Immature natural killer cell (primary cell): ENCODE measurements around the gene RABEPK. TPM values are rescaled to one million over a fixed set of nuclear protein-coding genes. Genes with fewer than 3 reads are reported as not detected.
"Not testable (repeated sequence)": the region's sequence is repeated elsewhere in the genome, so short reads cannot be mapped to it uniquely, and the experiment has no call there.

Experiments used
- DNase-seq, 3 donors: peaks; one replicate each; pipeline ENCODE4 v3.0.0; 2022; ENCODE audit warnings: mixed read lengths in 1 of 3
- H3K27ac Mint-ChIP-seq, 6 donors: one replicate each; pipeline ENCODE4 v1.8.0; 2020; ENCODE audit warnings: mixed read lengths in 6 of 6, mild to moderate bottlenecking in 5 of 6, inconsistent platforms in 4 of 6, moderate library complexity in 3 of 6
- H3K27me3 Mint-ChIP-seq, 3 donors: one replicate each; pipeline ENCODE4 v1.8.0; 2020 to 2021; ENCODE audit warnings: low read depth in 3 of 3, mild to moderate bottlenecking in 3 of 3, mixed read lengths in 3 of 3, moderate library complexity in 3 of 3, inconsistent platforms in 1 of 3
- H3K36me3 Mint-ChIP-seq, 3 donors: one replicate each; pipeline ENCODE4 v1.8.0; 2020; ENCODE audit warnings: mixed read lengths in 3 of 3, inconsistent platforms in 2 of 3, mild to moderate bottlenecking in 2 of 3
- H3K4me1 Mint-ChIP-seq, 2 donors: one replicate each; pipeline ENCODE4 v1.8.0; 2020; ENCODE audit warnings: inconsistent platforms in 2 of 2, mild to moderate bottlenecking in 2 of 2, mixed read lengths in 2 of 2, moderate library complexity in 1 of 2
- H3K4me3 Mint-ChIP-seq, 5 donors: one replicate each; pipeline ENCODE4 v1.8.0; 2020; ENCODE audit warnings: mild to moderate bottlenecking in 5 of 5, mixed read lengths in 5 of 5, inconsistent platforms in 3 of 5, moderate library complexity in 3 of 5
- H3K9me3 Mint-ChIP-seq, 6 donors: one replicate each; pipeline ENCODE4 v1.8.0; 2020; ENCODE audit warnings: mild to moderate bottlenecking in 6 of 6, mixed read lengths in 6 of 6, inconsistent platforms in 4 of 6, moderate library complexity in 3 of 6
- polyA plus RNA-seq, 3 donors: library from polyadenylated mRNA; unstranded; fragments of 300-500 nt; fragmentation: Illumina TruSeq; gene quantifications; one replicate each; pipeline ENCODE4 v1.2.3, GENCODE V29; 2021

The RABEPK gene
- polyA plus RNA-seq, 3 donors from 2014 or later: 23.6 to 44.1 (median 28.2) TPM

DNA sequence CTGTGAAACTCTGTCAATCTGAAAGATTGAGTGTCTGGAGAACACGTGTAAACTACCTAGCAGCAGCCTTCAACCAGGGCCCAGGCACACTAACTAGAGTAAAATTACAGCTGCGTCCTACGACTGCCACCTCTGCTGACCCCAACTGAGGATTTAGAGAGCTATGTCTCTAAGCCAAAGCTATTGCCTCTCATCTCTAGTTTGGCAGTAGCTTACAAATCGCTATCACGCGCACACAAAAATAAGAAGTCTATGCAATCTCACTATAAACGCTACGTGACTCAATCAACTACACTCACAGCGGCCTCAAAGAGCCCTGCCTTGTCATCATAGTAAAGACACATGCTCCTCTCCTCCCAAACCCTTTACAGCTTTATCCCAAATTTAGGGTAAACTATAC lies 19.5 kb upstream of the RABEPK start:
- no peaks in the 10 kb centered on the region for H3K36me3 Mint-ChIP-seq

DNA sequence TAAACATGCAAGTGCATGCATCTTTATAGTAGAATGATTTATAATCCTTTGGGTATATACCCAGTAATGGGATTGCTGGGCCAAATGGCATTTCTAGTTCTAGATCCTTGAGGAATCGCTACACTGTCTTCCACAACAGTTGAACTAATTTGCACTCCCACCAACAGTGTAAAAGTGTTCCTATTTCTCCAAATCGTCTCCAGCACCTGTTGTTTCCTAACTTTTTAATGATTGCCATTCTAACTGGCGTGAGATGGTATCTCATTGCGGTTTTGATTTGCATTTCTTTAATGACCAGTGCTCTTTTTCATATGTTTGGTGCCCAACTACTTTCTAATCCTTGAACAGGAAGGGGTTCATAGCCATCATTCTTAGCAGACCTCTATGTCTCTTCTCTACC lies 18.6 kb upstream of the RABEPK start:
- not testable (repeated sequence) for DNase-seq, H3K36me3 Mint-ChIP-seq, H3K9me3 Mint-ChIP-seq, H3K27ac Mint-ChIP-seq, H3K27me3 Mint-ChIP-seq, H3K4me3 Mint-ChIP-seq
- peaks cover 68 to 86% of the 10 kb centered on the region in 2 donors for H3K4me1 Mint-ChIP-seq

More for the DNA sequence above, 19.5 kb upstream of the RABEPK start:
- H3K4me3 Mint-ChIP-seq: no peak overlapping the region
- peaks cover 0 to 2% (median 0%) of the 10 kb centered on the region in 3 donors for H3K27me3 Mint-ChIP-seq
- no peaks in the 10 kb centered on the region for H3K9me3 Mint-ChIP-seq
- DNase-seq: no peak
- no peak overlapping the region for H3K27ac Mint-ChIP-seq
- peaks cover 72 to 91% of the 10 kb centered on the region in 2 donors for H3K4me1 Mint-ChIP-seq

DNA sequence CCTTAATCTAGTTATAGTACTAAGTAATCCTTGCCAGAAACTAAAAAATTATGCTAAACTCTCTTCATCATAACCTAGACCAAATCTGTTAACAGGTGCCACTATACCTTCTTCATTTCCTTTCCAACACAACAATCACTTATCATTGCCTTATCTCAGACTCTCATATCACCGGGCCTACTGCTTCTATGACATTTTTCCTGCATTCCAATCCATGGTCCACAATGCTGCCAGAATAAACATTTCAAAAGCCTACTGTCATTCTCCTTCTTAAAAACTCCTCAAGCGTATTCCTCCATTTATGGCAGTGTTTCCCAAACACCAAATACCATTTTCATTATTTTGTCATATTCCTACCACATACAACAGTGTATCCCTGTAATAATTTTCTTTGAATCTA lies 17.3 kb upstream of the RABEPK start:
- H3K4me1 Mint-ChIP-seq: peaks cover 73 to 86% of the 10 kb centered on the region in 2 donors
- no peaks in the 10 kb centered on the region for H3K9me3 Mint-ChIP-seq
- H3K36me3 Mint-ChIP-seq: no peaks in the 10 kb centered on the region

DNA sequence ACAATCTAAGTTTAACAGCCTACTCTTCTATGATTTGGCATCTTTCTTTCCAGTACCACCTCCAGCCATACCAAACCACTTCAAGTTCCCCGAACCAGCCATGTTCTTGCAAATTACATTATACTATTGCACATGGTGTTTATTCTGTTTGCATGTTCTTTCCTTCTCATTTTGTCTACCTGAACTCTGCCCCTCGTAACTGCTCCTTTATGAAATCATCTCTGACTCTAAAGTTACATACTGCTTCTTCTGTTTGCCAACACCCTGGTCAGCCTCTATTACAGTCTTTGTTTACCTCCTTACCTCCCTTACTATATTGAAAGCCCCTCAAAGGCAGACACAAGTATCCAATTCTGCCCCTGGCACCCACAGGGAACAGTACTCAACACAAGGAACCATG lies 16.8 kb upstream of the RABEPK start:
- peaks cover 73 to 83% of the 10 kb centered on the region in 2 donors for H3K4me1 Mint-ChIP-seq
- no peak for DNase-seq
- H3K36me3 Mint-ChIP-seq: no peaks in the 10 kb centered on the region
- H3K27ac Mint-ChIP-seq: peak overlapping the region in 3 of 6 donors; percentile 3 to 43 (median 32)
- no peaks in the 10 kb centered on the region for H3K9me3 Mint-ChIP-seq
- peaks cover 0 to 2% (median 0%) of the 10 kb centered on the region in 3 donors for H3K27me3 Mint-ChIP-seq
- no peak overlapping the region for H3K4me3 Mint-ChIP-seq

More for the DNA sequence above, 17.3 kb upstream of the RABEPK start:
- Mint-ChIP-seq H3K4me3 (no peak overlapping the region), H3K27ac (peak overlapping the region in 3 of 6 donors; percentile 1 to 8 (median 4)), H3K27me3 (peaks cover 0 to 2% (median 0%) of the 10 kb centered on the region in 3 donors)
- DNase-seq: no peak

DNA sequence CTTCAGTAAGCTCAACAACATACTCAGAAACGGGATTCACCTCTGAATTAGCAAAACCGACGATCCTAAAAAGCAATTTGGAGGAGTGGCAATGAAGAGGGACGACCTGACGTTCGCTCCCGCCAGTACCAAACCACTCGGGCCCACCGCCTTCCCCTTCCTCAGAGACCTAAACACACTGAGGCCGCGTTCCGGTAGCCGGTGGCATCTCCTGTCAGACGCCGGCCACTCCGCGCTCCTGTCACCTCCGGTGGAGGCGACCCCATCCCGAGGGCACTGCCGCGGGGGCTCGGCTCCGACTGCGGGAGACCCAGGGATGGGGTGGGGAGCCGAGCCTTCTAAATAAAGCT lies 11.4 kb upstream of the RABEPK start:
- DNase-seq: peak in 2 of 3 donors; percentile 39 to 48
- Mint-ChIP-seq H3K4me3 (peak overlapping the region; percentile 92 to 97 (median 96)), H3K4me1 (peaks cover 42 to 43% of the 10 kb centered on the region in 2 donors), H3K27ac (peak overlapping the region; percentile 80 to 96 (median 92)), H3K36me3 (no peaks in the 10 kb centered on the region), H3K27me3 (peaks cover 0 to 4% (median 2%) of the 10 kb centered on the region in 3 donors), H3K9me3 (no peaks in the 10 kb centered on the region)

DNA sequence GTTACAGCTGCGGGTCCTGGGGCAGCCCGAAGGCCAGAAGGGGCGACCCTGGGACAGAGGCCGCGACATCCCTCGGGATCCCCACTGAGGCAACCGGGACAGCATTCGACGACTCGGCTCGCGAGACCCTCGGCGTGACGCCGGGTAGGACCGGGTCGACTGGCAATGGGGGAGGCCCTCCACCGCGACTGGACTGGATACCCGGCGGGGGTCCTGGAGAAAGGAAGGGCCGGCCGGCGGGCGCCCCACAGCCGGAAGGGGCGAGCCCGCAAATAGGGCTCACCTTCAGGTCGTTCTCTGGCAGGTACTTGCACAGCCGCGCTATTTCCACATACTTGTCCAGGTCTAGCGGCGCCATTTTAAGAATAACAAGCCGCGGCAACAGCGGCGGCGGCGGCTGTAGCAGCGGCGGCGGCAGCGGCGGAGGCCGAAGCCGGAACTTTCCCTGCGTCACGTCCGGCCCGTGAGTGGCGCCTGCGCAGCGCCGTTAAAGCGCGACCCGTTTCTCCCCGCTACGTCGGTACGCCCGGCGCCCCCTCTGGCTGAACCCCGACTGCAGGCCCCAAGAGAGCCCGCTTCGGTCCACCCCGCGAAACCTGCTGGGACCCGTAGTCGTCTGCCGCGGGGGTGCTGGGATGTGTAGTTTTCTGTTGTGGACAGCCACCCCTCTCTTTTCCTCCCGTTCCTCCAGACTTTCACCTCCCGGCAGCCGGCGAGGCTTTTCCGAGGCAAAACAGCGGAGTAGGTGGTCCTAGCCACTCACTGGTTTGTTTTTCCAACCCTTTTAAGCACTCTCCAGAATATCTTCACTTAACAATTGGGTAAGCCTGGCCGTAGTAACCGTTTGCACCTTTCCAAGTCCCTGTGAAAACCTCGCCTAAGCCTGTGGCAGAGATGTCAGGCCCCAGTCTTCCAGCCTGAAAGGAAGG lies 10.7 kb upstream of the RABEPK start, which contains the start of gene PPP6C:
TSS of gene PPP6C (minus strand) at position 443 of the 929 bp plus-strand sequence. CDS start at position 358, 85 bp downstream.
- peak within 1 kb of the TSS; percentile 92 to 97 (median 96) for H3K4me3 Mint-ChIP-seq
- peaks cover 0 to 4% (median 2%) of the 10 kb centered on the region in 3 donors for H3K27me3 Mint-ChIP-seq
- peak; percentile 96 for DNase-seq
- no peaks in the 10 kb centered on the region for H3K36me3 Mint-ChIP-seq
- peaks cover 36 to 41% of the 10 kb centered on the region in 2 donors for H3K4me1 Mint-ChIP-seq
- no peaks in the 10 kb centered on the region for H3K9me3 Mint-ChIP-seq
- H3K27ac Mint-ChIP-seq: peak within 1 kb of the TSS; percentile 80 to 96 (median 92)

DNA sequence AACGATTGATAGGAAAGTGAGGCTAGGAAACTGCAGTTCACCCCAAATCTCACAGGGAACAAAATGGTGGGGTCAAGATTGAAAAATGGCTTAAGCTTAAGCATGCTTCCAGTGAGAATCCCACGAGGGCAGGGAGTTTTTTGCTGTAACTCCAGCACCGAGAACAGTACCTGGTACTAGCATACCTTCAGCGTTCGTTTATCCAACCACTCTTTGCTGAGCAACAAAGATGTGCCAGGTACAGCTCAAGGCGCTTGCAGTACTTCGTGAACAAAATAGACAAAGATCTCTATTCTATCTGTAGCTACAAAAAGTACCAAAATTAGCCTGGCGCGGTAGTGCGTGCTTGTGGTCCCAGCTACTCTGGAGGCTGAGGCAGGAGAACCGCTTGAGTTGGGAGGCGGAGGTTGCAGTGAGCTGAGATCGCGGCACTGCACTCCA lies 10.0 kb upstream of the RABEPK start:
- Mint-ChIP-seq H3K27me3 (peaks cover 0 to 4% (median 2%) of the 10 kb centered on the region in 3 donors), H3K9me3 (no peaks in the 10 kb centered on the region), H3K36me3 (no peaks in the 10 kb centered on the region), H3K4me1 (peaks cover 30 to 36% of the 10 kb centered on the region in 2 donors), H3K4me3 (peak overlapping the region; percentile 92 to 97 (median 96)), H3K27ac (peak overlapping the region; percentile 80 to 96 (median 92))
- DNase-seq: peak in 1 of 3 donors; percentile 10

DNA sequence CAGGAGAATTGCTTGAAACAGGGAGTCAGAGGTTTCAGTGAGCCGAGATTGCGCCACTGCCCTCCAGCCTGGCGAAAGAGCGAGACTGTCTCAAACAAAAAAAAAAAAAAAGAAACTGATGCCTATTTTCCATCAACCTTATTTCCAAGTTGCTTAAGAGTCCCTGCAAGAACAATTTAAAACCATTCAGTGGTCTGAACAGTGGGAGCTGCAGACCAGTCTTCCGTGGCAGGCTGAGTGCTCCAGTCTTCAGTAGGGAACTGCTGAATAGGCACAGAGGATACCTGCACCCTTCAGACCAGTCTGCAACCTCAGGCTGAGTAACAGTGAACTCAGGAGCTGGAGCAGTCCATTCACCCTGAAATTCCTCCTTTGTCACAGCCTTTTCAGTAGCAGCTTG lies 5.9 kb upstream of the RABEPK start:
- not testable (repeated sequence) for H3K27ac Mint-ChIP-seq, H3K36me3 Mint-ChIP-seq, DNase-seq, H3K4me3 Mint-ChIP-seq, H3K27me3 Mint-ChIP-seq, H3K9me3 Mint-ChIP-seq
- peaks cover 11 to 14% of the 10 kb centered on the region in 2 donors for H3K4me1 Mint-ChIP-seq

DNA sequence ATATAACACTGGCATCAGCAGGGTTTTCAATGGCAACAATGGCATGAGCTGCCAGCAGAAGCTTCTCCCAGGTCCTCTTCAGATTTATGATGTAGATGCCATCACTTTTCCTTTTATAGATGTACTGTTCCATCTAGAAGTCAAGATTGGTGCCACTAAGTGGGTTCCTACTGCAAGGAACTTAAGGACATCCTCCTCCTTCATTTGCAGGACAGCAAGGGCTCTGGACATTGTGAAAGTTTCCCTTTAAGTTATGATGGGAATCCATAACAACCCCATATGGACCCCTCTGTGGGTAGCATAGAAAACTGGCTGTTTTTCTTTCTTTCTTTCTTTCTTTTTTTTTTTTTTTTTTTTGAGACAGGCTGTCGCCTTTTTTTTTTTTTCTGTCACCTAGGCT lies 4.8 kb upstream of the RABEPK start:
- not testable (repeated sequence) for H3K4me3 Mint-ChIP-seq, H3K4me1 Mint-ChIP-seq, H3K27me3 Mint-ChIP-seq, DNase-seq, H3K36me3 Mint-ChIP-seq, H3K9me3 Mint-ChIP-seq, H3K27ac Mint-ChIP-seq

DNA sequence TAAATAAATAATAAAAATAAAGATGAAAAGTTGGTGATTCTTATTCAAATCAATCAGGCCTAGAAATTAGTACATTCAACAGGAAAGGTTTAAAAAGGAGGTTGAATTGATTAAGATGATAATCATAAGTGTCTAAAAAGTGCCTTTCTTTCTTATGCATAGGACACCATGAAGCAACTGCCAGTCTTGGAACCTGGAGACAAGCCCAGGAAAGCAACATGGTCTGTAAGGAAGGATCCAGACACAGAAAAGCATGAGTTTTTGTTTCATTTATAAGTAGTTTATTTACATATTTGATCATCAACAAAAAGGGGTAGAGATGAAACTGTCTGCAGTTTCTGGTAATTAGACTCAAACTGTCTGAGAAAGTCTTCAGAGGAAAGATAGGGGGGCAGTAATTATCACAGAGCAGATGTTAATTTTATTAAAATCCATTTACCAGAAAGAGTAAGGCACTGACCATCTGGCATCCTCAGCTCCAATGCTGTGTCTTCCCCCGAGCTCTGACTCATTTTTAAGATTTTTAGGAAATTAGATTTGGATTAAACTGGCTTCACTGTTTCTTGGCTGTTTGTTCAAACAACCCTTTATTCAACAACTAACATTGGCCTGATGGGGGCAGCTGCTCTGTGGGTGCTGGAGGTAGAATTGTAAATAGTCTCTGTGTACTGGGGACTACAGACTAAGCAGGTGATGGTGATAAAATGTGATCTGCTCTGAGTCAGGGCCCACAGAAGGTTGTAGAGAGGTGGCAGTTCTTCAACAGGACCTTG lies 2.7 kb downstream of the RABEPK start:
- H3K4me3 Mint-ChIP-seq: no peak overlapping the region

DNA sequence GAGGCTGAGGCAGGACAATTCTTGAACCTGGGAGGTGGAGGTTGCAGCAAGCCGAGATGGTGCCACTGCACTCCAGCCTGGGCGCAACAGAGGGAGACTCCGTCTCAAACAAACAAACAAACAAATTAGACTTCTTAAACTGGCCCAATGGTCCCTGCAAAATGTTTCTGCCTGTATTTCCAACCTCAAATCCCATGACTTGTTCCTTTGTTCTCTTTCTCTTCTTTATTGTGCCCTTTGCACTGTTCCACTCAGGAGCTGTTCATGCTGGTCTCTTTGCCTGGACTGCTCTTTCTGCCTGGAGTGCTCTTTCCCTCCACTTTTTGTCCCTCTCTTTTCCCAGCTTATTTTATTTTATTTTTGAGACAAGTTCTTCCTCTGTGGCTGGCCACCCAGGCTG lies 4.1 kb downstream of the RABEPK start:
- H3K4me1 Mint-ChIP-seq: peaks cover 10 to 11% of the 10 kb centered on the region in 2 donors
- DNase-seq: no peak
- H3K27ac Mint-ChIP-seq: no peak overlapping the region
- peak overlapping the region in 1 of 5 donors; percentile 45 for H3K4me3 Mint-ChIP-seq
- H3K36me3 Mint-ChIP-seq: peaks cover 9 to 37% (median 35%) of the 10 kb centered on the region in 3 donors
- peaks cover 0 to 6% (median 2%) of the 10 kb centered on the region in 3 donors for H3K27me3 Mint-ChIP-seq
- H3K9me3 Mint-ChIP-seq: no peaks in the 10 kb centered on the region

More for the DNA sequence above, 2.7 kb downstream of the RABEPK start:
- Mint-ChIP-seq H3K27ac (peak overlapping the region in 1 of 6 donors; percentile 13), H3K9me3 (no peaks in the 10 kb centered on the region), H3K4me1 (peaks cover 10 to 12% of the 10 kb centered on the region in 2 donors), H3K36me3 (peaks cover 8 to 29% (median 28%) of the 10 kb centered on the region in 3 donors), H3K27me3 (peaks cover 0 to 6% (median 2%) of the 10 kb centered on the region in 3 donors)
- no peak for DNase-seq

DNA sequence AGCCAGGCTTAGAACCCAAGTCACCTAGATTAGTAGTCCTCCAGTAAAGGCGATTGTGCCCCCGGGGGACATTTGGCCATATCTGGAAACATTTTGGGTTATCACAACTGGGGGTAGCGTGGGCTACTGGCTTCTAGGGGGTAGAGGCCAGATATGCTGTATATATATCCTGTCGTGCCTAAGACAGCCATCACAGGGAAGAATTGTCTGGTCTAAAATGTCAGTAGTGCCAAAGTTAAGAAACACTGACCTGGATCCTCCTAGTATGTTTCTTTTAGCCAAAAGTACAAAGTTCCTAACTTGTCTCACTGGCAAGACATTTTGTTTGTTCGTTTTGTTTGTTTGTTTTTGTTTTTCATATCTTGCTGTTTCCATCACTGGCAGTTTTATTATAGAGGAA lies 13.8 kb downstream of the RABEPK start:
- peaks cover 0 to 3% (median 0%) of the 10 kb centered on the region in 3 donors for H3K27me3 Mint-ChIP-seq
- H3K36me3 Mint-ChIP-seq: peaks cover 8 to 27% (median 13%) of the 10 kb centered on the region in 3 donors
- H3K27ac Mint-ChIP-seq: no peak overlapping the region
- DNase-seq: no peak
- no peaks in the 10 kb centered on the region for H3K9me3 Mint-ChIP-seq
- H3K4me3 Mint-ChIP-seq: no peak overlapping the region
- H3K4me1 Mint-ChIP-seq: no peaks in the 10 kb centered on the region

DNA sequence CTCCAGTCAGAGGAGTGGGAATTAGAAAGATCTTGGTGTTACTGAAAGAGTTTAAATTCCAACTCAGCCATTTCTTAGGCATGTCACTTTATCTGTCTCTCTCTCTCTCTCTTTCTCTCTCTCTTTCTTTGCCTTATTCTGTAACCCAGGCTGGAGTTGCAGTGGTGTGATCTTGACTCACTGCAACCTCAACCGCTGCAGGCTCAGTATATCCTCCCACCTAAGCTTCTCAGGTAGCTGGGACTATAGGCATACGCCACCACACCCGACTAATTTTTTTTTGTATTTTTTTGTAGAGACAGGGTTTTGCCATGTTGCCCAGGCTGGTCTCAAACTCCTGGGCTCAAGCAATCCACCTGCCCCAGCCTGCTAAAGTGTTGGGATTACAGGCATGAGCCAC lies 18.3 kb downstream of the RABEPK start:
- H3K36me3 Mint-ChIP-seq: peaks cover 4 to 22% (median 8%) of the 10 kb centered on the region in 3 donors
- no peak overlapping the region for H3K4me3 Mint-ChIP-seq
- no peaks in the 10 kb centered on the region for H3K9me3 Mint-ChIP-seq
- no peaks in the 10 kb centered on the region for H3K4me1 Mint-ChIP-seq
- H3K27me3 Mint-ChIP-seq: peaks cover 0 to 2% (median 0%) of the 10 kb centered on the region in 3 donors
- no peak for DNase-seq
- no peak overlapping the region for H3K27ac Mint-ChIP-seq
